RCC 7860 (cell line): ENCODE data around the gene RAB3IP.
"Not testable (repeated sequence)": the region's sequence is repeated elsewhere in the genome, so short reads cannot be mapped to it uniquely, and the experiment has no call there.

Source experiments
- DNase-seq: peaks from one replicate; pipeline ENCODE4 v3.0.0-alpha.2; 2015; ENCODE audit warnings: low spot score
- FAIRE-seq: peaks from 2 replicates; lab custom pipeline; 2012; peaks lifted over from hg19 to GRCh38; lab: Jason Lieb, UNC

Gene RAB3IP

GRCh38 chr12:69834147-69834546, 95.5 kb downstream of the RAB3IP start:
- FAIRE-seq (peak; percentile 80), DNase-seq (peak; percentile 16)

- DNase-seq (no peak), FAIRE-seq (no peak)
These were observed 95.9 kb downstream of the RAB3IP start for GRCh38 chr12:69834576-69834975.

- DNase-seq (no peak), FAIRE-seq (peak; percentile 39)
These were observed 96.4 kb downstream of the RAB3IP start for GRCh38 chr12:69835081-69835480.

GRCh38 chr12:69836015-69836414, 97.4 kb downstream of the RAB3IP start:
- no peak for DNase-seq
- no peak for FAIRE-seq

- DNase-seq (no peak), FAIRE-seq (no peak)
These were observed 98.5 kb downstream of the RAB3IP start for GRCh38 chr12:69837191-69837590.

- FAIRE-seq (no peak), DNase-seq (no peak)
These were observed 99.2 kb downstream of the RAB3IP start for GRCh38 chr12:69837657-69838415.

GRCh38 chr12:69840727-69841126, 102.1 kb downstream of the RAB3IP start:
- DNase-seq (peak; percentile 44), FAIRE-seq (peak; percentile 63)

- DNase-seq (no peak), FAIRE-seq (no peak)
These were observed 104.9 kb downstream of the RAB3IP start for GRCh38 chr12:69843608-69844007.

GRCh38 chr12:69844416-69844815, 105.8 kb downstream of the RAB3IP start:
- FAIRE-seq (no peak), DNase-seq (no peak)

- no peak for DNase-seq
- no peak for FAIRE-seq
These were observed 106.2 kb downstream of the RAB3IP start for GRCh38 chr12:69844836-69845235.

GRCh38 chr12:69846976-69847375, 108.3 kb downstream of the RAB3IP start:
- DNase-seq = no peak
- FAIRE-seq = no peak

GRCh38 chr12:69851976-69852375, 113.3 kb downstream of the RAB3IP start:
- FAIRE-seq (no peak), DNase-seq (no peak)

GRCh38 chr12:69853176-69853961, 114.7 kb downstream of the RAB3IP start:
- not testable (repeated sequence) for DNase-seq, FAIRE-seq

- DNase-seq = no peak
- no peak for FAIRE-seq
These were observed 128.0 kb downstream of the RAB3IP start for GRCh38 chr12:69866698-69867097.

GRCh38 chr12:69868695-69869094, 130.0 kb downstream of the RAB3IP start:
- DNase-seq (no peak), FAIRE-seq (no peak)

GRCh38 chr12:69872804-69873203, 134.1 kb downstream of the RAB3IP start:
- FAIRE-seq = no peak

More at GRCh38 chr12:69872804-69873203, 134.1 kb downstream of the RAB3IP start:
- no peak for DNase-seq
